HFF-Myc (cell line): ENCODE results near the gene CTTNBP2.

Source experiments
- DNase-seq: peaks from one replicate; pipeline ENCODE4 v3.0.0-alpha.2; 2011; ENCODE audit warnings: low read depth; ENCODE audit errors: extremely low read depth
- H3K4me3 ChIP-seq: replicated peaks from 2 replicates; pipeline ENCODE4 v1.5.1; 2011; ENCODE audit warnings: low read depth, mild to moderate bottlenecking, control low read depth, low read length
- TF ChIP-seq, protein P1 (sequence below): IDR thresholded peaks from 2 replicates; pipeline ENCODE4 v1.5.1; 2012; ENCODE audit warnings: mild to moderate bottlenecking, low read depth, low read length, control low read depth; ENCODE audit errors: missing control alignments

The CTTNBP2 gene

DNA sequence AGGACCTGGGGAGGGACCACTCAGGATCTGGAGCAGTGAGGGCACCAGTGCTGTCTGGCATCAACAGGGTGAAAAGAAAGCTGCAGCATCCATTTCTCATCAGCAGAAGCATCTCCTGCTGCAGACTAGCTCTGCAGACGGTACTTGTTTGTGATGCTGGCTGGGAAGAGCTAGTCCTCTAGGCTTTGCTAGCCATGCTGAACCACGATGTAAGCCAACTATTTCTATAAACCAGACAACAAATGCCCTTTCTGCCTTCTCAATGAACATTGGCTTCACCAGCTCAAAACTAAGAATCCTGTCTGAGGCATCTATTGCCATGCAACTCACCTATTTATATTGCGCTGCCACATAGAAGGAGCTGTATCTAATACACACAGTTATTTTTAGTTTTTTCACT, 65.6 kb downstream of the CTTNBP2 start:
- no peak for DNase-seq
- TF ChIP-seq, protein P1, sequence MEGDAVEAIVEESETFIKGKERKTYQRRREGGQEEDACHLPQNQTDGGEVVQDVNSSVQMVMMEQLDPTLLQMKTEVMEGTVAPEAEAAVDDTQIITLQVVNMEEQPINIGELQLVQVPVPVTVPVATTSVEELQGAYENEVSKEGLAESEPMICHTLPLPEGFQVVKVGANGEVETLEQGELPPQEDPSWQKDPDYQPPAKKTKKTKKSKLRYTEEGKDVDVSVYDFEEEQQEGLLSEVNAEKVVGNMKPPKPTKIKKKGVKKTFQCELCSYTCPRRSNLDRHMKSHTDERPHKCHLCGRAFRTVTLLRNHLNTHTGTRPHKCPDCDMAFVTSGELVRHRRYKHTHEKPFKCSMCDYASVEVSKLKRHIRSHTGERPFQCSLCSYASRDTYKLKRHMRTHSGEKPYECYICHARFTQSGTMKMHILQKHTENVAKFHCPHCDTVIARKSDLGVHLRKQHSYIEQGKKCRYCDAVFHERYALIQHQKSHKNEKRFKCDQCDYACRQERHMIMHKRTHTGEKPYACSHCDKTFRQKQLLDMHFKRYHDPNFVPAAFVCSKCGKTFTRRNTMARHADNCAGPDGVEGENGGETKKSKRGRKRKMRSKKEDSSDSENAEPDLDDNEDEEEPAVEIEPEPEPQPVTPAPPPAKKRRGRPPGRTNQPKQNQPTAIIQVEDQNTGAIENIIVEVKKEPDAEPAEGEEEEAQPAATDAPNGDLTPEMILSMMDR, result no peak
- no peak overlapping the region for H3K4me3 ChIP-seq

DNA sequence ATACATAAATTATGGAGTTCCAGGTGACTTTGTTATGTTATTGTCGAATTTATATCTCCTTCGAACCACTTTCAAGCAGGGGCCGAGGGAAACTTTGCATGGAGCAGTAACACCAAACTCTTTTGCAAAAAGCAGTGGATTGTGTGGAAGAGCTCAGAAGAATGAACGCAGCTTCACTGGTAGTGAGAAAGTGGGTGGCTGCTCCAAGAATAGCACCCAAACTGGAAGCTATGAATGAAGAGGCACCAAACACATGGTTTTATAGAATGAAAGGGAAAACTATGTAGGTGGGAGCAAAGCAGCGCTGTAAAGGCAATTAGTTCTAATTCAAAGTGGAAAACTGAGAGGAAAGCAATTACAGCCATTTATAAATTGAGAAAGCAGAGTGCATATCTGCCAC, 67.2 kb downstream of the CTTNBP2 start:
- no peak for DNase-seq
- H3K4me3 ChIP-seq, result no peak overlapping the region
- TF ChIP-seq, protein P1, result no peak

- TF ChIP-seq, protein P1, result no peak
- DNase-seq, result no peak
- H3K4me3 ChIP-seq, result no peak overlapping the region
These were observed 68.0 kb downstream of the CTTNBP2 start for GRCh38 chr7:117805241-117805640.

DNA sequence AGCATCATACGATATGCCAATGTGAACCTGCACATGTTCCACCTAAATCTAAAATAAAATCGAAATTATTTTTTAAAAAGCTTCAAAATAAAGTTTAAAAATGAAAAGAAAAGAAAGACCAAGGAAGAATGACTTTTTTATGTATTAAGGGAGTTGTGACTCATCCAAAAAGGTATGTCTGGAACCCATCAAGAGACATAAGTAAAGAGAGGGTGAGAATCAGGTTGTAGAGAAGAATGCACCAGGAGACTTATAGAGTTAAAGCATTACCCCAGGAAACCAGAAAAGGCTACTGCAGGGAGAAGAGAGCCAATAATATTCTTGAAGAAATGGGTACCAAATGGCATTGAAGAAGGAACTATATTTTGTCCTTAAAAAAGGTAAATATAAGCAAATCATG, 69.8 kb downstream of the CTTNBP2 start:
- no peak overlapping the region for H3K4me3 ChIP-seq
- TF ChIP-seq, protein P1, result no peak
- DNase-seq, result no peak

DNA sequence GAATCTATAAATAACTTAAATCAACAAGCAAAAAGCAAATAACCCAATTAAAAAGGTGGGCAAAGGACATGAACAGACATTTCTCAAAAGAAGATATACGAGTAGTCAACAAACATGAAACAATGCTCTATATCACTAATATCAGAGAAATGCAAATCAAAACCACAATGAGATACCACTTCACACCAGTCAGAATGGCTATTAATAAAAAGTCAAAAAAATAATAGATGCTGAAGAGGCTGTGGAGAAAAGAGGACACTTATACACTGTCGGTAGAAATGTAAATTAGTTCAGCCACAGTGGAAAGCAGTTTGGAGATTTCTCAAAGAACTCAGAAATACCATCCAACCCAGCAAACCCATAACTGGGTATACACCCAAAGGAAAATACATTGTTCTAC, 70.6 kb downstream of the CTTNBP2 start:
- TF ChIP-seq, protein P1, result no peak
- H3K4me3 ChIP-seq, result no peak overlapping the region
- no peak for DNase-seq

GRCh38 chr7:117800841-117801240, 72.4 kb downstream of the CTTNBP2 start:
- H3K4me3 ChIP-seq, result no peak overlapping the region
- DNase-seq, result no peak
- TF ChIP-seq, protein P1, result no peak

DNA sequence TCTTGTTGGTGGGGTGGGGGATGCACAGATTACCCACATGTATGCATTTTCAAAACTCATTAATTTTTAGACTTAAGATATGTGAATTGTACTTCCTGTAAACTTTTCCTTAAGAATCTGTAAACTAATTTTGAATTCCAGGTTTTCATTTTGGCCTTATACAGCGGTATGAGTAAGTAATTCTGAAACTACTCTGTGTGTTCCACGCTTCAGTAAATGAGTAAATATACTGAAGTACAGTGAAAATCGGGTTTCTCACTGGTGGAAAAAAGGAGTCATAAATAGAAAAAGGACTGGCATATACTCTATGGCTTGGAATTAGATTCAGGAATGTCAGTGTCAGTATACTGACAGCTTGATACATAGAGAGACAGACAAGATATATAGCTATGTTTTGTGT, 72.8 kb downstream of the CTTNBP2 start:
- DNase-seq, result no peak
- H3K4me3 ChIP-seq, result no peak overlapping the region
- TF ChIP-seq, protein P1, result no peak
